Thyroid gland (tissue), 4 donors: ENCODE measurements around the gene ATP23. TPM values are rescaled to one million over a fixed set of nuclear protein-coding genes. Genes with fewer than 3 reads are reported as not detected.

ENCODE experiments used
- DNase-seq, 2 donors: peaks; one replicate each; pipeline ENCODE4 v3.0.0-alpha.2; 2019
- H3K27ac ChIP-seq, 3 donors: fragments of 200-600 bp; sonication (generic); 1 replicate in 2 of 3; 2 replicates in 1 of 3; pipeline ENCODE4 v1.5.1; 2016 to 2019; ENCODE audit warnings: mild to moderate bottlenecking in 1 of 3, moderate library complexity in 1 of 3
- H3K27me3 ChIP-seq: fragments of 200-600 bp; sonication (generic); one replicate; pipeline ENCODE4 v1.5.1; 2019
- H3K36me3 ChIP-seq, 2 donors: fragments of 200-600 bp; sonication (generic); one replicate each; pipeline ENCODE4 v1.5.1; 2016 to 2019
- H3K4me1 ChIP-seq, 2 donors: fragments of 200-600 bp; sonication (generic); one replicate each; pipeline ENCODE4 v1.5.1; 2017 to 2019
- H3K4me3 ChIP-seq, 3 donors: fragments of 200-600 bp; sonication (generic); replicated peaks in 1 of 3; 1 replicate in 2 of 3; 2 replicates in 1 of 3; pipeline ENCODE4 v1.5.1; 2016; ENCODE audit warnings: mild to moderate bottlenecking in 1 of 3
- H3K9me3 ChIP-seq: fragments of 200-600 bp; sonication (generic); one replicate; pipeline ENCODE4 v1.5.1; 2017
- CTCF ChIP-seq, 6 experiments: fragments of 200-600 bp in 3 of 6; fragments of 450-650 bp in 3 of 6; sonication (generic) in 3 of 6; IDR thresholded peaks; one replicate each; pipeline ENCODE4 v1.5.1; 2016 to 2019; ENCODE audit warnings: antibody characterized with exemption in 6 of 6, mild to moderate bottlenecking in 2 of 6, inconsistent platforms in 1 of 6, moderate library complexity in 1 of 6
- POLR2A ChIP-seq, 2 donors: fragments of 450-650 bp; IDR thresholded peaks; one replicate each; pipeline ENCODE4 v1.6.1; 2017; ENCODE audit warnings: antibody characterized with exemption in 2 of 2, mild to moderate bottlenecking in 2 of 2, moderate library complexity in 1 of 2
- WGBS, 2 donors: methylation state at CpG; one replicate each; pipeline ENCODE4 v1.1.5; 2017; 5-methylcytosine and 5-hydroxymethylcytosine counted together
- intact Hi-C: fragments of 100-400 bp; cut with DNase I; formaldehyde crosslinking; loops from one replicate; pipeline ENCODE4 v1.15.1; 2023
- total RNA-seq, 4 donors: library from RNA; depleted of rRNA; stranded (reverse); fragments of >200 nt; gene quantifications; one replicate each; pipeline ENCODE4 v1.2.3, GENCODE V29; 2016

The ATP23 gene
- total RNA-seq, 4 donors from 2014 or later, result 1.9 to 13.4 (median 11.1) TPM

GRCh38 chr12:57958061-57958657 is 16.8 kb downstream of the ATP23 start:
- Histone ChIP-seq H3K4me3 (no peak overlapping the region), H3K36me3 (peaks cover 4 to 11% of the 10 kb centered on the region in 2 donors), H3K27ac (no peak overlapping the region), H3K27me3 (no peaks in the 10 kb centered on the region), H3K9me3 (no peaks in the 10 kb centered on the region), H3K4me1 (no peaks in the 10 kb centered on the region)
- 98 to 100% methylated on average over 4 to 6 of the region's 6 CpGs for WGBS, 2 donors
- intact Hi-C loops, result no loop called here
- no peak for TF ChIP-seq CTCF (IDR thresholded peaks at IDR 0.05)
- no peak for TF ChIP-seq POLR2A (IDR thresholded peaks at IDR 0.05)
- DNase-seq, result no peak

- H3K27ac ChIP-seq, result no peak overlapping the region
- H3K4me3 ChIP-seq, result no peak overlapping the region
- WGBS, 2 donors, result 73 to 94% methylated on average over 1 of the region's 1 CpG
- no peaks in the 10 kb centered on the region for H3K4me1 ChIP-seq
- no peaks in the 10 kb centered on the region for H3K9me3 ChIP-seq
- no peaks in the 10 kb centered on the region for H3K27me3 ChIP-seq
- no peaks in the 10 kb centered on the region for H3K36me3 ChIP-seq
- no peak for TF ChIP-seq CTCF (IDR thresholded peaks at IDR 0.05)
- no peak for TF ChIP-seq POLR2A (IDR thresholded peaks at IDR 0.05)
- intact Hi-C loops, result no loop called here
- no peak for DNase-seq
These were observed 23.1 kb downstream of the ATP23 start for GRCh38 chr12:57964421-57964820.

GRCh38 chr12:57965766-57966165 is 24.4 kb downstream of the ATP23 start:
- Histone ChIP-seq H3K27ac (no peak overlapping the region), H3K27me3 (no peaks in the 10 kb centered on the region), H3K9me3 (no peaks in the 10 kb centered on the region), H3K4me1 (no peaks in the 10 kb centered on the region), H3K4me3 (no peak overlapping the region), H3K36me3 (no peaks in the 10 kb centered on the region)
- intact Hi-C loops, result no loop called here
- TF ChIP-seq CTCF (IDR thresholded peaks at IDR 0.05), result no peak
- TF ChIP-seq POLR2A (IDR thresholded peaks at IDR 0.05), result no peak
- WGBS, 2 donors, result 91 to 95% methylated on average over 8 of the region's 8 CpGs
- DNase-seq, result no peak

- Histone ChIP-seq H3K4me3 (no peak overlapping the region), H3K27ac (no peak overlapping the region), H3K36me3 (no peaks in the 10 kb centered on the region), H3K27me3 (no peaks in the 10 kb centered on the region), H3K4me1 (no peaks in the 10 kb centered on the region), H3K9me3 (no peaks in the 10 kb centered on the region)
- TF ChIP-seq POLR2A (IDR thresholded peaks at IDR 0.05) (no peak), CTCF (IDR thresholded peaks at IDR 0.05) (no peak)
- DNase-seq, result no peak
- intact Hi-C loops, result no loop called here
These were observed 25.2 kb downstream of the ATP23 start for GRCh38 chr12:57966536-57966935.

GRCh38 chr12:57983146-57983857 is 41.9 kb downstream of the ATP23 start:
- WGBS, 2 donors, result 35 to 40% methylated on average over 6 of the region's 6 CpGs
- no peaks in the 10 kb centered on the region for H3K36me3 ChIP-seq
- peak; percentile 42 to 59 for DNase-seq
- H3K27me3 ChIP-seq, result no peaks in the 10 kb centered on the region
- TF ChIP-seq POLR2A (IDR thresholded peaks at IDR 0.05) (no peak), CTCF (IDR thresholded peaks at IDR 0.05) (peak in 5 of 6 experiments; percentile 34 to 90 (median 72))
- H3K4me3 ChIP-seq, result no peak overlapping the region
- H3K9me3 ChIP-seq, result no peaks in the 10 kb centered on the region
- intact Hi-C loops, result no loop called here
- no peak overlapping the region for H3K27ac ChIP-seq
- H3K4me1 ChIP-seq, result no peaks in the 10 kb centered on the region
